Head of caudate nucleus (tissue), 42 donors: ENCODE results near the gene HEBP1.

Experiments
- DNase-seq, 42 donors: peaks; one replicate each; pipeline versions ENCODE4 v3.0.0 to v3.0.0-alpha.2; 2020 to 2021; ENCODE audit warnings: mixed read lengths in 7 of 42
- intact Hi-C: fragments of 100-400 bp; cut with DNase I; formaldehyde crosslinking; loops from one replicate; pipeline ENCODE4 v1.15.0; 2022

Gene HEBP1

GRCh38 chr12:13027032-13027431 lies 27.0 kb upstream of the HEBP1 start:
- no peak for DNase-seq
- intact Hi-C loops: no loop called here

- no peak for DNase-seq
- intact Hi-C loops: no loop called here
These were observed 26.2 kb upstream of the HEBP1 start for GRCh38 chr12:13026286-13026685.

GRCh38 chr12:13024531-13024916 lies 24.5 kb upstream of the HEBP1 start:
- intact Hi-C loops: no loop called here
- DNase-seq: no peak

DNA sequence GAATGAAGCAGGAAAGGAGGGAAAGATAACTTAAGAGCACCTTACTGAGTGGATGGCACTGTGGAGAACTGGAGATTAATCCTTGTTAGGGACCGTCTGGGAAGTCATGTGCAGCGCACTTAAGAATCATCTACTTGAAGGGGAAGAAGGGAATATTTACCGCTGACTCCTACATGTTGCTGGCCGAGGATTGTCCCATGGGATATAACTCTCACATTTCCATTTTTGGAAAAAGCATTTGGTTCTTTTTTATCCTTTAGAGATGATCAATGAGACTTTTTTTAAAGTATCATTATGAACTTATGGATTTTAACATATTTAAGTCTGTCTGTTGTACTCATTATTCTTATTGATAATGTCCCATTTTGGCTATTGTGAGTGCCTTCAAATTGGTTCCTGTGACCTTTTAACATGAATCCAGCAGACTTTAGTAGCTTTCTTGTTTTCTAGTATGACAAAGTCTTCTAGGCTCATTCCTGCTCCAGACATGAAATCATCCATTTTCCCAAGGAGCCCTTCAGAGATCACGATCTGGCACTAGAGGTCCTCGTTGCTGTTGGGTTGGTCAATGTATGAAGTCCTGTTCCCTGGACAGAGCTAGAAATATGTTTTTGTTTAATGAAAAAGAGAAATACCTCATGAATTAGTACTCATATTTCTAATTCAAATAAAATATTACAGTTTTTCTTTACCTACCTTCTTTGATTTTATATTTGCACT lies 23.9 kb upstream of the HEBP1 start:
- intact Hi-C loops: no loop called here
- DNase-seq: peak in 3 of 42 donors; percentile 11 to 55 (median 35)

GRCh38 chr12:13022851-13023271 lies 22.8 kb upstream of the HEBP1 start:
- DNase-seq: no peak
- intact Hi-C loops: no loop called here

GRCh38 chr12:13011098-13011497 lies 11.0 kb upstream of the HEBP1 start:
- intact Hi-C loops: no loop called here
- DNase-seq: no peak

GRCh38 chr12:13008741-13009380 lies 8.8 kb upstream of the HEBP1 start:
- DNase-seq: no peak
- intact Hi-C loops: loop anchor here (10.0 kb wide), 1 partner anchor 86 kb away; no protein-coding TSS in a partner anchor

GRCh38 chr12:13007496-13008233 lies 7.6 kb upstream of the HEBP1 start:
- intact Hi-C loops: loop anchor here (10.0 kb wide), 1 partner anchor 87 kb away; no protein-coding TSS in a partner anchor
- peak in 9 of 42 donors; percentile 23 to 75 (median 37) for DNase-seq

DNA sequence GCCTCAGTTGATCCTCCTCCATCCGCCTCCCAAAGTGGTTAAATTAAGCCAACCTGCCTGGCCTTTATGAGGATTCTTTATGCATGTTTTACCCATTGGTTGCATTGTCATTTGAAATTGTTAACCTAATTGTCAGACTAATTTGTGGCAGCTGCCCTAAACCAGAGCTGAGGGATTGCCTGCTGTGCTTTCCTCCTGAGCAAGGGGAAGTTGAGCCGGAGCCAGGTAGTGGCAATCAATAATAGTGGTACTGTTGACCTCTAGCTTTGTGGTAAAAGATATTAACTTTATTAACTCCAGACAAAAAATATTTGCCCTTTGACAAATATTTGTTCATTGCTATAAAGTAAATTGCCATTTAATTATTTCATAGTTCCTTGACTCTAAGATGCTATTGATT lies 5.6 kb upstream of the HEBP1 start:
- intact Hi-C loops: loop anchor here (10.0 kb wide), 1 partner anchor 89 kb away; no protein-coding TSS in a partner anchor
- DNase-seq: no peak

GRCh38 chr12:13004986-13005385 lies 4.9 kb upstream of the HEBP1 start:
- intact Hi-C loops: loop anchor here (5.0 to 10.0 kb wide), 2 partner anchors 37 to 90 kb away; partner anchors contain the start of gene FAM234B
- DNase-seq: no peak

DNA sequence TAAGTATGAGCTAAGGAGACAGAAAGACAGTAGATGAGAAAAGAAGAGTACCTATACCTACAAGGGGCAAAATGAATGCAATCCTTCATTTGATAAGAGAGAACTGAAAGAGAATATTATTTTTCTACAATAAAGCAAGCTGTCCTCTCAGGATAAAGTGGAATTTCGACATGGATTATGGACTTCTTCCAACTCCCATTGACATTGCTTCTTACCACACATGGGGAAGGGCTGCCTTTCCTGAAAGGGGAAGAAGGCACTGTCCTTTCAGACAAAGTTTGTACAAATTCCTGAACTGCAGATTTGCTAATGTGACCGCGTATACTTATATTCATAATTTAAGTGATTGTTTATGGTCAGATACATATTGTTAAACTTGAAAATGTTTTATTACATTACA lies 4.3 kb upstream of the HEBP1 start:
- intact Hi-C loops: loop anchor here (5.0 to 10.0 kb wide), 2 partner anchors 38 to 90 kb away; partner anchors contain the start of gene FAM234B
- DNase-seq: no peak

- DNase-seq: no peak
- intact Hi-C loops: loop anchor here (5.0 to 10.0 kb wide), 2 partner anchors 40 to 92 kb away; partner anchors contain the start of gene FAM234B
These were observed 2.4 kb upstream of the HEBP1 start for GRCh38 chr12:13002301-13003097.

DNA sequence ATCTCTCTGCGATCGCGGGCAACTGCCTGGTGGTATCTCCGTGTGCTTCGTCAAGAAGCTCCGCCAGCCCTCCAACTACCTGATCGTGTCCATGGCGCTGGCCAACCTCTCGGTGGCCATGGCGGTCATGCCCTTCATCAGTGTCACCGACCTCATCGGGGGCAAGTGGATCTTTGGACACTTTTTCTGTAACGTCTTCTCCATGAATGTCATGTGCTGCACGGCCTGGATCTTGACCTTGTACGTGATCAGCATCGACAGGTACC lies 1.6 kb upstream of the HEBP1 start:
- no peak for DNase-seq
- intact Hi-C loops: loop anchor here (5.0 to 10.0 kb wide), 2 partner anchors 41 to 93 kb away; partner anchors contain the start of gene FAM234B

- DNase-seq: peak in 40 of 42 donors; percentile 32 to 80 (median 58)
- intact Hi-C loops: loop anchor here (5.0 to 10.0 kb wide), 2 partner anchors 41 to 94 kb away; partner anchors contain the start of gene FAM234B
These were observed 1.1 kb upstream of the HEBP1 start for GRCh38 chr12:13000925-13001774.

GRCh38 chr12:13000616-13000924 lies 505 bp upstream of the HEBP1 start:
- intact Hi-C loops: loop anchor here (5.0 to 10.0 kb wide), 2 partner anchors 42 to 94 kb away; partner anchors contain the start of gene FAM234B
- DNase-seq: peak in 6 of 42 donors; percentile 31 to 51 (median 39)

GRCh38 chr12:12999271-12999958 lies 650 bp downstream of the HEBP1 start:
- peak in 20 of 42 donors; percentile 19 to 72 (median 44) for DNase-seq

GRCh38 chr12:12998248-12998647 lies 1.8 kb downstream of the HEBP1 start:
- intact Hi-C loops: loop anchor here (10.0 kb wide), 1 partner anchor 207 kb away; no protein-coding TSS in a partner anchor
- DNase-seq: no peak

More at GRCh38 chr12:12999271-12999958, 650 bp downstream of the HEBP1 start:
- intact Hi-C loops: loop anchor here (10.0 kb wide), 1 partner anchor 205 kb away; no protein-coding TSS in a partner anchor
